Suppressor macrophage treated with lipopolysaccharide for 1 hour (primary cell): ENCODE data around the gene RAMP1.

Experiments used
- DNase-seq, 3 donors: peaks; one replicate each; pipeline ENCODE4 v3.0.0-alpha.2; 2020 to 2022

Gene RAMP1

GRCh38 chr2:237877576-237878307 lies 18.3 kb downstream of the RAMP1 start:
- DNase-seq, result no peak

- no peak for DNase-seq
These were observed 19.1 kb downstream of the RAMP1 start for GRCh38 chr2:237878321-237879057.

GRCh38 chr2:237879058-237879430 lies 19.6 kb downstream of the RAMP1 start:
- DNase-seq, result no peak

GRCh38 chr2:237879991-237880560 lies 20.7 kb downstream of the RAMP1 start:
- no peak for DNase-seq

GRCh38 chr2:237882510-237883481 lies 23.4 kb downstream of the RAMP1 start:
- no peak for DNase-seq

GRCh38 chr2:237883951-237884446 lies 24.6 kb downstream of the RAMP1 start:
- DNase-seq, result no peak

GRCh38 chr2:237884681-237885080 lies 25.3 kb downstream of the RAMP1 start:
- DNase-seq, result no peak

GRCh38 chr2:237885111-237885930 lies 25.9 kb downstream of the RAMP1 start:
- DNase-seq, result no peak

GRCh38 chr2:237885931-237886684 lies 26.7 kb downstream of the RAMP1 start:
- DNase-seq, result no peak

GRCh38 chr2:237886685-237887481 lies 27.5 kb downstream of the RAMP1 start:
- DNase-seq, result no peak

GRCh38 chr2:237888389-237888788 lies 29.0 kb downstream of the RAMP1 start:
- peak; percentile 71 to 94 (median 93) for DNase-seq

- no peak for DNase-seq
These were observed 29.6 kb downstream of the RAMP1 start for GRCh38 chr2:237889016-237889415.

GRCh38 chr2:237889811-237890210 lies 30.4 kb downstream of the RAMP1 start:
- no peak for DNase-seq

- no peak for DNase-seq
These were observed 33.1 kb downstream of the RAMP1 start for GRCh38 chr2:237892478-237892877.

- no peak for DNase-seq
These were observed 33.7 kb downstream of the RAMP1 start for GRCh38 chr2:237892984-237893595.

- DNase-seq, result no peak
These were observed 35.1 kb downstream of the RAMP1 start for GRCh38 chr2:237894396-237894979.

- no peak for DNase-seq
These were observed 35.6 kb downstream of the RAMP1 start for GRCh38 chr2:237894986-237895543.

- DNase-seq, result no peak
These were observed 36.4 kb downstream of the RAMP1 start for GRCh38 chr2:237895544-237896506.
